Mesothelial cell of epicardium (in vitro differentiated cells): ENCODE data around the gene MSN. TPM values are rescaled to one million over a fixed set of nuclear protein-coding genes. Genes with fewer than 3 reads are reported as not detected.

Source experiments
- DNase-seq, 2 experiments: peaks; one replicate each; pipeline ENCODE4 v3.0.0; 2021; ENCODE audit warnings: low spot score in 2 of 2; ENCODE audit not compliant: unreplicated experiment in 2 of 2
- H3K27ac Mint-ChIP-seq: 2 replicates; pipeline ENCODE4 v1.8.0; 2021; ENCODE audit warnings: mixed read lengths
- H3K27me3 Mint-ChIP-seq: 2 replicates; pipeline ENCODE4 v1.8.0; 2021; ENCODE audit warnings: low read depth, mixed read lengths
- H3K36me3 Mint-ChIP-seq: 2 replicates; pipeline ENCODE4 v1.8.0; 2021; ENCODE audit warnings: mixed read lengths
- H3K4me1 Mint-ChIP-seq: 2 replicates; pipeline ENCODE4 v1.8.0; 2021; ENCODE audit warnings: mixed read lengths
- H3K4me3 Mint-ChIP-seq: 2 replicates; pipeline ENCODE4 v1.8.0; 2021; ENCODE audit warnings: mild to moderate bottlenecking, moderate library complexity, mixed read lengths
- H3K9me3 Mint-ChIP-seq: 2 replicates; pipeline ENCODE4 v1.8.0; 2021; ENCODE audit warnings: mixed read lengths
- total RNA-seq: library from RNA; stranded (reverse); gene quantifications from 3 replicates; pipeline ENCODE4 v1.2.1, GENCODE V29; 2021
- TF ChIP-seq, protein P1 (sequence below): fragments of 200-600 bp; sonication (generic); IDR thresholded peaks from one replicate; pipeline ENCODE4 v1.5.0; 2021; ENCODE audit warnings: antibody characterized with exemption; ENCODE audit not compliant: unreplicated experiment

The MSN gene
- total RNA-seq, 1 donor from 2014 or later: 87.8 TPM

DNA sequence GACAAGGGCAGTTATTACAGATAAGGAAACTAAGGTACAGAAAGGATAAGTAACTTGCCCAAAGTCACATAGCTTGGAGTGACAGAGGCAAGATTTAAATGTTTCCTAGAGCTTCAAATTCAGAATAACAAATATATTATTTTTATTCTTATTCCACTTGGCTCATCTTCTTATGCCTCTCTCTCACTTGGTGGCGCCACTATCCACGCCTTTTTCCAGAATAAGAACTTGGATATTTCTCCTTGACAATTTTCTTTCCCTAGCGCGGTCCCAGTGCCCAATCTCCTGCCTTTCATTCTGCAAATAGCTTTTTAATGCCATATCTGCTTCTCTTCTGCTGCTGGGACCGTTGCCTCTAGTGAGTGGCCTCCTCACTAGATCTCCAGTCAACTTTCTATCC lies 78.5 kb downstream of the MSN start:
- H3K27me3 Mint-ChIP-seq: no peaks in the 10 kb centered on the region
- DNase-seq: no peak
- H3K36me3 Mint-ChIP-seq: peaks cover 2% of the 10 kb centered on the region
- TF ChIP-seq, protein P1, sequence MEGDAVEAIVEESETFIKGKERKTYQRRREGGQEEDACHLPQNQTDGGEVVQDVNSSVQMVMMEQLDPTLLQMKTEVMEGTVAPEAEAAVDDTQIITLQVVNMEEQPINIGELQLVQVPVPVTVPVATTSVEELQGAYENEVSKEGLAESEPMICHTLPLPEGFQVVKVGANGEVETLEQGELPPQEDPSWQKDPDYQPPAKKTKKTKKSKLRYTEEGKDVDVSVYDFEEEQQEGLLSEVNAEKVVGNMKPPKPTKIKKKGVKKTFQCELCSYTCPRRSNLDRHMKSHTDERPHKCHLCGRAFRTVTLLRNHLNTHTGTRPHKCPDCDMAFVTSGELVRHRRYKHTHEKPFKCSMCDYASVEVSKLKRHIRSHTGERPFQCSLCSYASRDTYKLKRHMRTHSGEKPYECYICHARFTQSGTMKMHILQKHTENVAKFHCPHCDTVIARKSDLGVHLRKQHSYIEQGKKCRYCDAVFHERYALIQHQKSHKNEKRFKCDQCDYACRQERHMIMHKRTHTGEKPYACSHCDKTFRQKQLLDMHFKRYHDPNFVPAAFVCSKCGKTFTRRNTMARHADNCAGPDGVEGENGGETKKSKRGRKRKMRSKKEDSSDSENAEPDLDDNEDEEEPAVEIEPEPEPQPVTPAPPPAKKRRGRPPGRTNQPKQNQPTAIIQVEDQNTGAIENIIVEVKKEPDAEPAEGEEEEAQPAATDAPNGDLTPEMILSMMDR: no peak
- no peak overlapping the region for H3K4me3 Mint-ChIP-seq
- H3K4me1 Mint-ChIP-seq: peaks cover 4% of the 10 kb centered on the region
- H3K9me3 Mint-ChIP-seq: peaks cover 14% of the 10 kb centered on the region
- no peak overlapping the region for H3K27ac Mint-ChIP-seq

DNA sequence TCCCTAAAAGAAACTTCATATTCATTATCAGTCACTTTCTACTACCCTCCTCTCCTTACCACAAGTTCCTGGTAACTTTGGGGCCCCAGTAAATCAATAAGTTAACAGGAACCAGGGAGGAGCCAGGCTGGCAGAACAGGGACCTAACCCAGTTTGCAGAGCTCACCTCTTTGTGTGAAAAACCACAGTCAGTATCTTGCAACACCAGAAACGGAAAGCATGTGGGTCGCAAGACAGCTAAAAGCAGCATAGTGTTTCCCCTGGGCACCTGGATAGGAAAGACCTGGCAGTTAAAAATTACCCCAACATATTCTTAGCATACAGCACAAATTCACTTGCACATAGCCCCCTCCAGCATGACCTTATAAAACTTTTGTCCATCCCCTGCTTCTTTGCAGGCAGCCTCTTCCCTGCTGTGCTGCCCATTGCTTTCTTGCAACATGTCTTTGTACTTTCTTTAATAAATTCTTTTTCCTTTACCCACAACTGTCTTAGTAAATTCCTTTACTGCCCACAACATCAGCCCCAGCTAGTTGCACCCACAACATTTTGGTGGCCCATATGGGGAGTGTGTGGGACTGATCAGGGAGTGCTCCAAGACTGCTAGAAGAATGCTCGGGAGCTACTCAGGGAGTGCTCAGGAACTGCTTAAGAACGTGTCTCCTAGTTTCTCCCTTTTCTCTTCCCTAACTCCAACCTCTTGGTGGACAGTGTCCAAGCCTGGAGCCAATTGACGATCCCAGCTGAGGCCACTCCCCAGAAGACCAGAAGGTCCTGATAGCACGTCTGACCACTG lies 83.4 kb downstream of the MSN start:
- Mint-ChIP-seq H3K27me3 (no peaks in the 10 kb centered on the region), H3K27ac (no peak overlapping the region), H3K36me3 (peaks cover 3% of the 10 kb centered on the region), H3K4me3 (no peak overlapping the region), H3K4me1 (peaks cover 2% of the 10 kb centered on the region), H3K9me3 (peaks cover 47% of the 10 kb centered on the region)
- TF ChIP-seq, protein P1: no peak
- DNase-seq: no peak

DNA sequence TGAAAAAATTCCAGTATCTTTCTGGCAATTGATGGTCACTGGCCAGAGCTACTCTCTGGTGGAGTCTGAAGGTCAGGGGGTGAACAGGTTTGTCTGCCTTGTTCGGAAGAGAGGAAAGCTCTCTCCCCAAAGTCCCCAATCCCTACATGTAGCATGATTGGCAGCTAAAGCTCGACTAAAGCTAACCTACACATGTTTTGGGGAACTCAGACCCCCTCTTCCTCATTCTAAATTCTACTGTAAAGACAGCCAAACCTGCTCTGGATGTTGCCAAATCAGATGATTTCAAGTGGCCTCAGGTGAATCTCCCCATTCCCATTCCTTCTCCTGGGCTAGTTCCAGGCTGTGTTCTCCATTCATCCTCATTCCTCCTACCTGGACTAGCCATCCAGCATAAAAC lies 84.1 kb downstream of the MSN start:
- peaks cover 3% of the 10 kb centered on the region for H3K36me3 Mint-ChIP-seq
- peaks cover 47% of the 10 kb centered on the region for H3K9me3 Mint-ChIP-seq
- no peak overlapping the region for H3K27ac Mint-ChIP-seq
- H3K4me3 Mint-ChIP-seq: no peak overlapping the region
- H3K4me1 Mint-ChIP-seq: no peaks in the 10 kb centered on the region
- DNase-seq: no peak
- H3K27me3 Mint-ChIP-seq: no peaks in the 10 kb centered on the region
- TF ChIP-seq, protein P1: no peak

DNA sequence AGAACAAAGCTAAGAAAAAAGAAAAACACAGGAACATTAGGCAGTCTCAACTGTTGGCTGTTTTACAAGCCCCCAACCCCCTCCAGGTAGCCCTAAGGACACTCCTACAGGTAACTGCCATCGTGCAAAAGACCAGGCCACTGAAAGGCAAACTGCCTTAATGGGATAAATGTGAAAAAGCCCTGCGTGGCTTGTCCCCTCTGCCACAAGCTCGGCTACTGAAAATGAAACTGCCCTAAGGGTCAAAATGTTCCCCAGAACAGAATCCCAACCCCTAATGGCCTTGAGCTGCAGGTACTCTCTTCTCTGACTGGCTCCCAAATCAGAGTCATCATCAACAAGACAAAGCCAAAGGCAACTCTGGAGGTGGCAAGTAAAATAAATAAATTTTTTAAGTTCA lies 84.8 kb downstream of the MSN start:
- no peak overlapping the region for H3K4me3 Mint-ChIP-seq
- peaks cover 48% of the 10 kb centered on the region for H3K9me3 Mint-ChIP-seq
- no peaks in the 10 kb centered on the region for H3K4me1 Mint-ChIP-seq
- peaks cover 3% of the 10 kb centered on the region for H3K36me3 Mint-ChIP-seq
- TF ChIP-seq, protein P1: no peak
- no peaks in the 10 kb centered on the region for H3K27me3 Mint-ChIP-seq
- no peak overlapping the region for H3K27ac Mint-ChIP-seq
- DNase-seq: no peak

DNA sequence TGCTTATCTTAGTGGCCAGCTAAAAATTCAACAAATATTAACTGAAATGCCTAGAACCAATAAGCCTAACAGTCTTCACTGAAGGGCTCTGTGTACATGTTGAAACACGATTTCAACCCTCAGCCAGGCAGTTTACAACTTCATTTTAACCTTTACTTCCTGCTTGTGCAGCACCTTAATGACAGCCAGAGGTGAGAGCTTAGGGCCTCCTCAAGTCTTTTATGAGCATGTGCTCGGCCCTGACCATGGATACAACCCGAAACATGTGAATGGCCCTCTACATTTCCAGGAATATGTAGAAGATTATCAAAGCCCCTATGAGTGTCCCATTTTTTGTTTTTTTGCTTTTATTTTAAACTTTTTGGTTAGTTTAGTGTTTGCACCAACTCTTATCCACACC lies 88.3 kb downstream of the MSN start:
- Mint-ChIP-seq H3K27ac (no peak overlapping the region), H3K36me3 (peaks cover 3% of the 10 kb centered on the region), H3K4me1 (no peaks in the 10 kb centered on the region), H3K4me3 (no peak overlapping the region), H3K27me3 (no peaks in the 10 kb centered on the region), H3K9me3 (peaks cover 54% of the 10 kb centered on the region)
- TF ChIP-seq, protein P1: no peak
- DNase-seq: no peak
